Mesenchymal stem cell (in vitro differentiated cells and primary cell): ENCODE data around the gene CCT7.

Experiments
- DNase-seq: peaks from one replicate; pipeline ENCODE4 v3.0.0-alpha.2; 2013
- H2AFZ ChIP-seq: one replicate; pipeline ENCODE4 v1.6.1; 2013; ENCODE audit warnings: low read depth, mild to moderate bottlenecking, control low read depth, inconsistent platforms, low read length, moderate library complexity
- H2AK5ac ChIP-seq: 2 replicates; pipeline ENCODE4 v1.6.1; 2013; ENCODE audit warnings: low read length, moderate library complexity, mild to moderate bottlenecking, inconsistent platforms; ENCODE audit not compliant: severe bottlenecking
- H2BK120ac ChIP-seq: one replicate; pipeline ENCODE4 v1.6.1; 2013; ENCODE audit warnings: low read depth, mild to moderate bottlenecking, inconsistent platforms, low read length, moderate library complexity
- H2BK12ac ChIP-seq, 2 experiments: one replicate each; pipeline ENCODE4 v1.6.1; 2013; ENCODE audit warnings: inconsistent platforms in 2 of 2, low read length in 2 of 2, mild to moderate bottlenecking in 2 of 2, moderate library complexity in 2 of 2, control low read depth in 1 of 2
- H2BK15ac ChIP-seq: one replicate; pipeline ENCODE4 v1.6.1; 2013; ENCODE audit warnings: mild to moderate bottlenecking, low read depth, inconsistent platforms; ENCODE audit not compliant: poor library complexity, severe bottlenecking
- H2BK5ac ChIP-seq: 2 replicates; pipeline ENCODE4 v1.6.1; 2013; ENCODE audit warnings: low read depth, mild to moderate bottlenecking, low read length, control low read depth, inconsistent platforms; ENCODE audit not compliant: poor library complexity, severe bottlenecking
- H3K14ac ChIP-seq, 2 experiments: one replicate each; pipeline ENCODE4 v1.6.1; 2013; ENCODE audit warnings: inconsistent platforms in 2 of 2, low read length in 2 of 2, control low read depth in 1 of 2, mild to moderate bottlenecking in 1 of 2, moderate library complexity in 1 of 2
- H3K18ac ChIP-seq, 2 experiments: one replicate each; pipeline ENCODE4 v1.6.1; 2013; ENCODE audit warnings: inconsistent platforms in 2 of 2, low read length in 2 of 2, control low read depth in 1 of 2, low read depth in 1 of 2, mild to moderate bottlenecking in 1 of 2
- H3K23ac ChIP-seq, 2 experiments: one replicate each; pipeline ENCODE4 v1.6.1; 2013; ENCODE audit warnings: inconsistent platforms in 2 of 2, low read length in 2 of 2, mild to moderate bottlenecking in 2 of 2, moderate library complexity in 2 of 2, control low read depth in 1 of 2
- H3K27ac ChIP-seq: 2 replicates; pipeline ENCODE4 v1.5.1; 2013; ENCODE audit warnings: mild to moderate bottlenecking, moderate library complexity, low read length, control low read depth, inconsistent platforms; ENCODE audit not compliant: poor library complexity, severe bottlenecking
- H3K27me3 ChIP-seq, 2 experiments: 2 replicates each; pipeline versions ENCODE4 v1.6.1 to v1.7.0; 2013; ENCODE audit warnings: low read length in 2 of 2, mild to moderate bottlenecking in 2 of 2, moderate library complexity in 2 of 2, control low read depth in 1 of 2, inconsistent platforms in 1 of 2; ENCODE audit not compliant: control insufficient read depth in 1 of 2, insufficient read depth in 1 of 2
- H3K36me3 ChIP-seq, 2 experiments: 2 replicates each; pipeline versions ENCODE4 v1.6.1 to v1.7.0; 2013; ENCODE audit warnings: low read length in 2 of 2, control low read depth in 1 of 2, inconsistent platforms in 1 of 2, low read depth in 1 of 2, mild to moderate bottlenecking in 1 of 2; ENCODE audit not compliant: insufficient read depth in 2 of 2, control insufficient read depth in 1 of 2
- H3K4ac ChIP-seq, 2 experiments: one replicate each; pipeline ENCODE4 v1.6.1; 2013; ENCODE audit warnings: inconsistent platforms in 2 of 2, low read length in 2 of 2, mild to moderate bottlenecking in 2 of 2, moderate library complexity in 2 of 2, control low read depth in 1 of 2, low read depth in 1 of 2
- H3K4me1 ChIP-seq: 2 replicates; pipeline ENCODE4 v1.6.1; 2013; ENCODE audit warnings: low read depth, low read length, control low read depth; ENCODE audit not compliant: control insufficient read depth, insufficient read depth
- H3K4me2 ChIP-seq: 2 replicates; pipeline ENCODE4 v1.6.1; 2013; ENCODE audit warnings: low read length, mild to moderate bottlenecking, inconsistent platforms; ENCODE audit not compliant: poor library complexity, severe bottlenecking
- H3K4me3 ChIP-seq, 2 experiments: 2 replicates each; pipeline versions ENCODE4 v1.5.1 to v1.7.0; 2013; ENCODE audit warnings: low read length in 2 of 2, mild to moderate bottlenecking in 2 of 2, control low read depth in 1 of 2, low read depth in 1 of 2; ENCODE audit not compliant: insufficient read depth in 1 of 2
- H3K79me1 ChIP-seq: replicated peaks from 2 replicates; pipeline ENCODE4 v1.6.1; 2013; ENCODE audit warnings: mild to moderate bottlenecking, control low read depth, low read length, inconsistent platforms; ENCODE audit not compliant: poor library complexity, severe bottlenecking
- H3K9ac ChIP-seq: 2 replicates; pipeline ENCODE4 v1.7.0; 2013; ENCODE audit warnings: mild to moderate bottlenecking, low read length, moderate library complexity
- H3K9me3 ChIP-seq: 2 replicates; pipeline ENCODE4 v1.7.0; 2013; ENCODE audit warnings: mild to moderate bottlenecking, low read length; ENCODE audit not compliant: control insufficient read depth
- H4K8ac ChIP-seq: one replicate; pipeline ENCODE4 v1.6.1; 2013; ENCODE audit warnings: inconsistent platforms, mild to moderate bottlenecking, low read length, moderate library complexity
- H4K91ac ChIP-seq: one replicate; pipeline ENCODE4 v1.6.1; 2013; ENCODE audit warnings: mild to moderate bottlenecking, low read length, inconsistent platforms
- WGBS: methylation state at CpG from one replicate; pipeline ENCODE4 v1.1.7; 2013; ENCODE audit warnings: mixed read lengths; 5-methylcytosine and 5-hydroxymethylcytosine counted together

The CCT7 gene

GRCh38 chr2:73249636-73250035 is 15.5 kb downstream of the CCT7 start:
- no peak overlapping the region for H3K18ac ChIP-seq
- H3K27ac ChIP-seq: no peak overlapping the region
- H2AFZ ChIP-seq: no peak overlapping the region
- no peak overlapping the region for H4K91ac ChIP-seq
- no peaks in the 10 kb centered on the region for H3K27me3 ChIP-seq
- no peaks in the 10 kb centered on the region for H3K9me3 ChIP-seq
- no peak overlapping the region for H3K14ac ChIP-seq
- no peak overlapping the region for H2BK5ac ChIP-seq
- H3K23ac ChIP-seq: no peak overlapping the region
- no peak for DNase-seq
- H3K79me1 ChIP-seq: peaks cover 41% of the 10 kb centered on the region
- peaks cover 66 to 98% of the 10 kb centered on the region in 2 experiments for H3K36me3 ChIP-seq
- H2BK120ac ChIP-seq: no peak overlapping the region
- no peak overlapping the region for H3K4me3 ChIP-seq
- no peak overlapping the region for H2AK5ac ChIP-seq
- H3K9ac ChIP-seq: no peak overlapping the region
- WGBS: 94% methylated on average over 9 of the region's 9 CpGs
- no peaks in the 10 kb centered on the region for H3K4me1 ChIP-seq
- H2BK15ac ChIP-seq: no peak overlapping the region
- no peak overlapping the region for H3K4ac ChIP-seq
- no peak overlapping the region for H3K4me2 ChIP-seq
- no peak overlapping the region for H4K8ac ChIP-seq
- H2BK12ac ChIP-seq: no peak overlapping the region

GRCh38 chr2:73250872-73251846 is 17.1 kb downstream of the CCT7 start:
- no peak overlapping the region for H4K8ac ChIP-seq
- peaks cover 78 to 91% of the 10 kb centered on the region in 2 experiments for H3K36me3 ChIP-seq
- WGBS: 97% methylated on average over 17 of the region's 17 CpGs
- no peak overlapping the region for H3K4me2 ChIP-seq
- no peak overlapping the region for H2AK5ac ChIP-seq
- no peak overlapping the region for H2BK5ac ChIP-seq
- no peak overlapping the region for H4K91ac ChIP-seq
- no peak overlapping the region for H3K4ac ChIP-seq
- no peak overlapping the region for H3K9ac ChIP-seq
- DNase-seq: no peak
- H3K14ac ChIP-seq: no peak overlapping the region
- no peaks in the 10 kb centered on the region for H3K27me3 ChIP-seq
- H3K79me1 ChIP-seq: peaks cover 33% of the 10 kb centered on the region
- no peak overlapping the region for H3K27ac ChIP-seq
- no peak overlapping the region for H2BK15ac ChIP-seq
- no peaks in the 10 kb centered on the region for H3K9me3 ChIP-seq
- H2AFZ ChIP-seq: no peak overlapping the region
- H2BK120ac ChIP-seq: no peak overlapping the region
- no peak overlapping the region for H2BK12ac ChIP-seq
- H3K4me3 ChIP-seq: no peak overlapping the region
- no peak overlapping the region for H3K18ac ChIP-seq
- no peak overlapping the region for H3K23ac ChIP-seq
- H3K4me1 ChIP-seq: no peaks in the 10 kb centered on the region

DNA sequence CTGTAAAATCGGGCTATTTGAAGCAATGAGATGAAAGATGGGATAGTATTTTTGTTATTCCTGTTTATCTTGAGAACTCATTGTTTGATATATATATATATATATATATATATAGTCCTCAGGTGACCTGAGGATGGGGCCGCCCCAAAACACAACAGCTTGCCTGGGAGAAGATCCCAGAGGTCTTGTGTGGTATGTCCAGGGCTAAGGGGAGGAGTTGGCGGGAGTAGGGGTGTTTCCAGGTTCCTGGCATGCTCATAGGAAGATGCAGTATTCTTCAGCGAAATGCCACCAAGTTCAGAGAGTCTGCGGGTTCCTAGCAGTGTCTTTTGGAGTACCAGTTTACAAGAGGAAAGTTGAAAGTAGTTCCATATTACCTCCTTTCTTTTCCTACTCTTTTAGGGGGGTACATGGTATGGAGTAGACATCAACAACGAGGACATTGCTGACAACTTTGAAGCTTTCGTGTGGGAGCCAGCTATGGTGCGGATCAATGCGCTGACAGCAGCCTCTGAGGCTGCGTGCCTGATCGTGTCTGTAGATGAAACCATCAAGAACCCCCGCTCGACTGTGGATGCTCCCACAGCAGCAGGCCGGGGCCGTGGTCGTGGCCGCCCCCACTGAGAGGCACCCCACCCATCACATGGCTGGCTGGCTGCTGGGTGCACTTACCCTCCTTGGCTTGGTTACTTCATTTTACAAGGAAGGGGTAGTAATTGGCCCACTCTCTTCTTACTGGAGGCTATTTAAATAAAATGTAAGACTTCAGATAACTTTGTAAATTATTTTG is 18.3 kb downstream of the CCT7 start:
- WGBS: 95% methylated on average over 16 of the region's 17 CpGs
- no peaks in the 10 kb centered on the region for H3K4me1 ChIP-seq
- no peak overlapping the region for H2AFZ ChIP-seq
- H3K27ac ChIP-seq: no peak overlapping the region
- no peak overlapping the region for H3K4me2 ChIP-seq
- no peak overlapping the region for H2BK120ac ChIP-seq
- H2BK12ac ChIP-seq: no peak overlapping the region
- H3K9me3 ChIP-seq: no peaks in the 10 kb centered on the region
- no peak overlapping the region for H2AK5ac ChIP-seq
- no peaks in the 10 kb centered on the region for H3K27me3 ChIP-seq
- no peak overlapping the region for H3K18ac ChIP-seq
- H3K4ac ChIP-seq: no peak overlapping the region
- no peak overlapping the region for H3K9ac ChIP-seq
- H2BK15ac ChIP-seq: no peak overlapping the region
- no peak overlapping the region for H2BK5ac ChIP-seq
- no peak overlapping the region for H3K23ac ChIP-seq
- no peak overlapping the region for H4K91ac ChIP-seq
- H3K36me3 ChIP-seq: peaks cover 78 to 84% of the 10 kb centered on the region in 2 experiments
- DNase-seq: no peak
- H3K4me3 ChIP-seq: no peak overlapping the region
- no peak overlapping the region for H3K14ac ChIP-seq
- H3K79me1 ChIP-seq: peaks cover 23% of the 10 kb centered on the region
- H4K8ac ChIP-seq: no peak overlapping the region

- H3K9me3 ChIP-seq: no peaks in the 10 kb centered on the region
- no peak overlapping the region for H2AFZ ChIP-seq
- no peak overlapping the region for H3K9ac ChIP-seq
- no peak overlapping the region for H3K4me3 ChIP-seq
- no peak overlapping the region for H2BK12ac ChIP-seq
- H3K14ac ChIP-seq: no peak overlapping the region
- H3K27ac ChIP-seq: no peak overlapping the region
- H3K23ac ChIP-seq: no peak overlapping the region
- H2BK15ac ChIP-seq: no peak overlapping the region
- H3K4ac ChIP-seq: no peak overlapping the region
- H3K4me2 ChIP-seq: no peak overlapping the region
- H4K91ac ChIP-seq: no peak overlapping the region
- H3K36me3 ChIP-seq: peaks cover 69 to 78% of the 10 kb centered on the region in 2 experiments
- 97% methylated on average over 2 of the region's 2 CpGs for WGBS
- no peak overlapping the region for H2AK5ac ChIP-seq
- DNase-seq: no peak
- H2BK120ac ChIP-seq: no peak overlapping the region
- H3K79me1 ChIP-seq: peaks cover 18% of the 10 kb centered on the region
- H2BK5ac ChIP-seq: no peak overlapping the region
- no peak overlapping the region for H3K18ac ChIP-seq
- H4K8ac ChIP-seq: no peak overlapping the region
- no peaks in the 10 kb centered on the region for H3K27me3 ChIP-seq
- H3K4me1 ChIP-seq: no peaks in the 10 kb centered on the region
Observed at GRCh38 chr2:73253400-73253799, 19.3 kb downstream of the CCT7 start.
